IMR-90 (cell line): ENCODE data around the gene RNF217. TPM values are rescaled to one million over a fixed set of nuclear protein-coding genes. Genes with fewer than 3 reads are reported as not detected.

Experiments used
- ATAC-seq: fragments of 200-7000 bp; cut with Tn5 transposase; 2 replicates; pipeline ENCODE4 v1.9.1; 2020; ENCODE audit warnings: low read depth, mild to moderate bottlenecking, moderate library complexity
- BruUV-seq: library from RNA; stranded (reverse); fragments of 400-500 nt; replicated peaks from 2 replicates; lab custom pipeline; 2021; lab: Mats Ljungman, UMichigan
- CTCF ChIA-PET: fragments of 300-600 bp; formaldehyde crosslinking; extraction: SDS; loops from one replicate; lab custom pipeline; 2021; ENCODE audit warnings: antibody characterized with exemption; lab: Yijun Ruan, JAX
- POLR2A ChIA-PET: fragments of 300-600 bp; sonication (Branson Sonifier 250); formaldehyde crosslinking; loops from one replicate; lab custom pipeline; 2022; ENCODE audit warnings: antibody characterized with exemption; ENCODE audit not compliant: unreplicated experiment; lab: Charles Lee
- DNase-seq: peaks from one replicate; pipeline ENCODE4 v3.0.0; 2013
- H2AFZ ChIP-seq: replicated peaks from 2 replicates; pipeline ENCODE3; 2013; ENCODE audit warnings: low read length, mild to moderate bottlenecking; ENCODE audit not compliant: poor library complexity
- H2AK5ac ChIP-seq: 2 replicates; pipeline ENCODE4 v1.6.1; 2013; ENCODE audit warnings: low read depth, low read length, inconsistent platforms
- H2AK9ac ChIP-seq: replicated peaks from 2 replicates; pipeline ENCODE3; 2013; ENCODE audit warnings: mild to moderate bottlenecking, low read depth, low read length, moderate library complexity; ENCODE audit not compliant: poor library complexity
- H2BK120ac ChIP-seq: 2 replicates; pipeline ENCODE4 v1.6.1; 2013; ENCODE audit warnings: low read depth, low read length, inconsistent platforms
- H2BK15ac ChIP-seq: 3 replicates; pipeline ENCODE4 v1.6.1; 2013; ENCODE audit warnings: low read depth, low read length, inconsistent platforms
- H2BK20ac ChIP-seq: 2 replicates; pipeline ENCODE4 v1.6.1; 2013; ENCODE audit warnings: low read depth, mild to moderate bottlenecking, inconsistent platforms, low read length, moderate library complexity
- H2BK5ac ChIP-seq: 2 replicates; pipeline ENCODE4 v1.6.1; 2013; ENCODE audit warnings: mild to moderate bottlenecking, low read depth, low read length, inconsistent platforms; ENCODE audit not compliant: poor library complexity, severe bottlenecking
- H3K14ac ChIP-seq: replicated peaks from 2 replicates; pipeline ENCODE4 v1.6.1; 2013; ENCODE audit warnings: low read depth, low read length, inconsistent platforms
- H3K18ac ChIP-seq: 2 replicates; pipeline ENCODE4 v1.6.1; 2013; ENCODE audit warnings: low read depth, low read length, control low read depth
- H3K23ac ChIP-seq: 2 replicates; pipeline ENCODE4 v1.6.1; 2013; ENCODE audit warnings: low read depth, low read length, inconsistent platforms
- H3K27ac ChIP-seq: 2 replicates; pipeline ENCODE4 v1.5.1; 2013; ENCODE audit warnings: mild to moderate bottlenecking, control low read depth, low read length; ENCODE audit not compliant: insufficient read depth
- H3K27me3 ChIP-seq: 2 replicates; pipeline ENCODE4 v1.6.1; 2013; ENCODE audit warnings: low read length; ENCODE audit not compliant: control insufficient read depth, insufficient read depth
- H3K36me3 ChIP-seq: 2 replicates; pipeline ENCODE4 v1.6.1; 2013; ENCODE audit warnings: low read length, mixed read lengths; ENCODE audit not compliant: control insufficient read depth, insufficient read depth
- H3K4ac ChIP-seq: 2 replicates; pipeline ENCODE4 v1.6.1; 2013; ENCODE audit warnings: low read depth, low read length, inconsistent platforms
- H3K4me1 ChIP-seq: 2 replicates; pipeline ENCODE4 v1.6.1; 2013; ENCODE audit warnings: low read length, mixed read lengths; ENCODE audit not compliant: control insufficient read depth, insufficient read depth
- H3K4me2 ChIP-seq: 2 replicates; pipeline ENCODE4 v1.6.1; 2013; ENCODE audit warnings: low read depth, mild to moderate bottlenecking, control low read depth, low read length, moderate library complexity
- H3K4me3 ChIP-seq: 2 replicates; pipeline ENCODE4 v1.5.1; 2013; ENCODE audit warnings: low read depth, mild to moderate bottlenecking, control low read depth, low read length, moderate library complexity; ENCODE audit not compliant: insufficient read depth
- H3K56ac ChIP-seq: 2 replicates; pipeline ENCODE4 v1.6.1; 2013; ENCODE audit warnings: low read length, inconsistent platforms; ENCODE audit not compliant: insufficient read depth; ENCODE audit errors: extremely low read depth
- H3K79me1 ChIP-seq, 2 experiments: 2 replicates each; pipeline ENCODE4 v1.6.1; 2013; ENCODE audit warnings: low read length in 2 of 2, inconsistent platforms in 1 of 2, low read depth in 1 of 2
- H3K9ac ChIP-seq: 2 replicates; pipeline ENCODE4 v1.6.1; 2013; ENCODE audit warnings: low read depth, low read length, control low read depth
- H3K9me1 ChIP-seq: 2 replicates; pipeline ENCODE4 v1.6.1; 2013; ENCODE audit warnings: low read length, inconsistent platforms; ENCODE audit not compliant: insufficient read depth
- H3K9me3 ChIP-seq: 2 replicates; pipeline ENCODE4 v1.6.1; 2013; ENCODE audit warnings: low read length; ENCODE audit not compliant: control insufficient read depth, insufficient read depth
- H4K20me1 ChIP-seq: 2 replicates; pipeline ENCODE4 v1.6.1; 2013; ENCODE audit warnings: low read length, inconsistent platforms; ENCODE audit not compliant: insufficient read depth
- H4K5ac ChIP-seq: 2 replicates; pipeline ENCODE4 v1.6.1; 2013; ENCODE audit warnings: mild to moderate bottlenecking, low read depth, low read length, control low read depth
- H4K8ac ChIP-seq, 2 experiments: 2 replicates each; pipeline ENCODE4 v1.6.1; 2013; ENCODE audit warnings: low read depth in 2 of 2, low read length in 2 of 2, control low read depth in 1 of 2, inconsistent platforms in 1 of 2
- H4K91ac ChIP-seq: 2 replicates; pipeline ENCODE4 v1.6.1; 2013; ENCODE audit warnings: low read depth, low read length, inconsistent platforms; ENCODE audit not compliant: insufficient read depth
- BHLHE40 ChIP-seq: fragments of 150-350 bp; IDR thresholded peaks from 2 replicates; pipeline ENCODE4 v1.6.1; 2016; ENCODE audit warnings: mild to moderate bottlenecking, low read depth, low read length
- CEBPB ChIP-seq: IDR thresholded peaks from 2 replicates; pipeline ENCODE4 v1.6.1; 2012; ENCODE audit warnings: low read depth, low read length, improper control_type of control experiment
- CHD1 ChIP-seq: IDR thresholded peaks from 2 replicates; pipeline ENCODE4 v1.6.1; 2012; ENCODE audit warnings: low read depth, low read length, improper control_type of control experiment
- CTCF ChIP-seq: conservative IDR thresholded peaks from 2 replicates; pipeline ENCODE4 v1.5.1; 2012; ENCODE audit warnings: mild to moderate bottlenecking, low read depth, low read length, improper control_type of control experiment
- FOS ChIP-seq: fragments of 150-350 bp; IDR thresholded peaks from 2 replicates; pipeline ENCODE4 v1.6.1; 2016; ENCODE audit warnings: low read depth, low read length
- MAFK ChIP-seq: IDR thresholded peaks from 2 replicates; pipeline ENCODE4 v1.6.1; 2012; ENCODE audit warnings: low read depth, low read length, improper control_type of control experiment
- MAZ ChIP-seq: IDR thresholded peaks from 2 replicates; pipeline ENCODE4 v1.6.1; 2012; ENCODE audit warnings: low read depth, mild to moderate bottlenecking, low read length, improper control_type of control experiment, moderate library complexity, borderline replicate concordance
- MXI1 ChIP-seq: IDR thresholded peaks from 2 replicates; pipeline ENCODE4 v1.6.1; 2012; ENCODE audit warnings: low read depth, mild to moderate bottlenecking, low read length, moderate library complexity, borderline replicate concordance
- NFE2L2 ChIP-seq: fragments of 150-350 bp; IDR thresholded peaks from 2 replicates; pipeline ENCODE4 v1.6.1; 2016; ENCODE audit warnings: low read depth, mild to moderate bottlenecking, low read length
- POLR2A ChIP-seq: IDR thresholded peaks from 2 replicates; pipeline ENCODE4 v1.6.1; 2012; ENCODE audit warnings: mild to moderate bottlenecking, low read depth, low read length
- RAD21 ChIP-seq: IDR thresholded peaks from 2 replicates; pipeline ENCODE4 v1.6.1; 2012; ENCODE audit warnings: low read length, improper control_type of control experiment
- RCOR1 ChIP-seq: IDR thresholded peaks from 2 replicates; pipeline ENCODE4 v1.6.1; 2012; ENCODE audit warnings: mild to moderate bottlenecking, low read length, improper control_type of control experiment; ENCODE audit not compliant: insufficient replicate concordance
- RFX5 ChIP-seq: IDR thresholded peaks from 2 replicates; pipeline ENCODE4 v1.8.0; 2012; ENCODE audit warnings: low read depth, mild to moderate bottlenecking, low read length, moderate library complexity
- SMC3 ChIP-seq: fragments of 150-350 bp; IDR thresholded peaks from 2 replicates; pipeline ENCODE4 v1.6.1; 2016; ENCODE audit warnings: low read depth, mild to moderate bottlenecking, antibody characterized with exemption, low read length, moderate library complexity
- USF2 ChIP-seq: fragments of 150-350 bp; IDR thresholded peaks from 2 replicates; pipeline ENCODE4 v1.6.1; 2017; ENCODE audit warnings: mild to moderate bottlenecking, antibody characterized with exemption, low read length, low read depth
- WGBS, 2 experiments: methylation state at CpG; one replicate each; pipeline versions ENCODE4 v1.1.5 to v1.1.7; 2013; ENCODE audit warnings: missing lambda C conversion rate in 2 of 2; ENCODE audit not compliant: insufficient read length in 1 of 2; ENCODE audit errors: extremely low coverage in 2 of 2; 5-methylcytosine and 5-hydroxymethylcytosine counted together
- dilution Hi-C: fragments of 300-500 bp; cut with HindIII; formaldehyde crosslinking; loops from one replicate; pipeline ENCODE4 v1.14.3; 2018; ENCODE audit warnings: low sequenced_read_pairs; ENCODE audit not compliant: unreplicated experiment
- in situ Hi-C: fragments of 300-500 bp; cut with MboI; formaldehyde crosslinking; loops from 3 replicates; pipeline ENCODE4 v1.14.3; 2019; ENCODE audit warnings: low sequenced_read_pairs, inconsistent platforms, mixed read lengths
- intact Hi-C: fragments of 100-400 bp; cut with micrococcal nuclease; formaldehyde crosslinking; loops from 2 replicates; pipeline ENCODE4 v1.10.0; 2022
- polyA plus RNA-seq, 3 experiments: library from polyadenylated mRNA; depleted of rRNA; stranded (reverse); fragments of >200 nt; gene quantifications; 2 replicates each; pipeline ENCODE4 v1.2.3, GENCODE V29; 2012; ENCODE audit warnings: low replicate concordance in 1 of 3
- total RNA-seq: library from RNA; depleted of rRNA; stranded (reverse); fragments of >200 nt; gene quantifications from 2 replicates; pipeline ENCODE4 v1.2.3, GENCODE V29; 2012
- TF ChIP-seq, protein P1 (sequence below): fragments of 150-350 bp; IDR thresholded peaks from 2 replicates; pipeline ENCODE4 v1.6.1; 2016; ENCODE audit warnings: low read depth, mild to moderate bottlenecking, low read length, moderate library complexity, borderline replicate concordance

The RNF217 gene
- total and polyA plus RNA-seq, 2 of the 4 experiments (the other 2 are of a cell fraction), result 11.7 to 20.4 TPM

GRCh38 chr6:124913056-124913455 is 49.2 kb upstream of the RNF217 start:
- no peak overlapping the region for H4K91ac ChIP-seq
- H3K4me1 ChIP-seq, result no peaks in the 10 kb centered on the region
- TF ChIP-seq POLR2A, result no peak
- TF ChIP-seq MXI1, result no peak
- no peak for TF ChIP-seq RAD21
- no peak for TF ChIP-seq MAFK
- no peak for TF ChIP-seq NFE2L2
- TF ChIP-seq, protein P1, sequence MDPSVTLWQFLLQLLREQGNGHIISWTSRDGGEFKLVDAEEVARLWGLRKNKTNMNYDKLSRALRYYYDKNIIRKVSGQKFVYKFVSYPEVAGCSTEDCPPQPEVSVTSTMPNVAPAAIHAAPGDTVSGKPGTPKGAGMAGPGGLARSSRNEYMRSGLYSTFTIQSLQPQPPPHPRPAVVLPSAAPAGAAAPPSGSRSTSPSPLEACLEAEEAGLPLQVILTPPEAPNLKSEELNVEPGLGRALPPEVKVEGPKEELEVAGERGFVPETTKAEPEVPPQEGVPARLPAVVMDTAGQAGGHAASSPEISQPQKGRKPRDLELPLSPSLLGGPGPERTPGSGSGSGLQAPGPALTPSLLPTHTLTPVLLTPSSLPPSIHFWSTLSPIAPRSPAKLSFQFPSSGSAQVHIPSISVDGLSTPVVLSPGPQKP, result no peak
- TF ChIP-seq MAZ, result no peak
- no peak for TF ChIP-seq RCOR1
- TF ChIP-seq CEBPB, result no peak
- no peak for TF ChIP-seq RFX5
- no peak for TF ChIP-seq CTCF
- no peak for TF ChIP-seq SMC3
- TF ChIP-seq USF2, result no peak
- no peak for TF ChIP-seq BHLHE40
- TF ChIP-seq CHD1, result no peak
- TF ChIP-seq FOS, result no peak
- DNase-seq (no peak), ATAC-seq (no peak)
- H2BK20ac ChIP-seq, result no peak overlapping the region
- no peak overlapping the region for H3K9ac ChIP-seq
- no peak overlapping the region for H4K8ac ChIP-seq
- no peak overlapping the region for H3K56ac ChIP-seq
- H3K4me2 ChIP-seq, result no peak overlapping the region
- no peak overlapping the region for H3K4me3 ChIP-seq
- no peak overlapping the region for H3K4ac ChIP-seq
- H3K79me1 ChIP-seq, result no peaks in the 10 kb centered on the region
- H3K27me3 ChIP-seq, result no peaks in the 10 kb centered on the region
- WGBS, 2 experiments, result no CpG with 5 or more reads among the region's 1 CpG
- no peak overlapping the region for H2AK9ac ChIP-seq
- H3K36me3 ChIP-seq, result no peaks in the 10 kb centered on the region
- no peaks in the 10 kb centered on the region for H4K20me1 ChIP-seq
- H2BK15ac ChIP-seq, result no peak overlapping the region
- H3K23ac ChIP-seq, result no peak overlapping the region
- H3K9me1 ChIP-seq, result no peaks in the 10 kb centered on the region
- ChIA-PET CTCF (interaction anchor here (0.8 kb wide), 1 partner anchor 9 kb away, joined by 3 read pairs; no protein-coding TSS in a partner anchor), POLR2A (no interaction called here)
- intact Hi-C loops (no loop called here), dilution Hi-C loops (no loop called here), in situ Hi-C loops (no loop called here)
- H3K9me3 ChIP-seq, result no peaks in the 10 kb centered on the region
- no peak overlapping the region for H3K27ac ChIP-seq
- no peak overlapping the region for H3K18ac ChIP-seq
- H2BK120ac ChIP-seq, result no peak overlapping the region
- no peak overlapping the region for H2AK5ac ChIP-seq
- no TSS peak for BruUV-seq
- H2BK5ac ChIP-seq, result no peak overlapping the region
- H2AFZ ChIP-seq, result no peak overlapping the region
- H4K5ac ChIP-seq, result no peak overlapping the region
- H3K14ac ChIP-seq, result no peak overlapping the region
